Measurements from ENCODE around the gene CEMIP. TPM values are rescaled to one million over a fixed set of nuclear protein-coding genes. Genes with fewer than 3 reads are reported as not detected.

The CEMIP gene
- total and polyA plus RNA-seq, 4 experiments from 2014 or later, result 0.03 to 0.23 (median 0.17) TPM; not detected in 1

DNA sequence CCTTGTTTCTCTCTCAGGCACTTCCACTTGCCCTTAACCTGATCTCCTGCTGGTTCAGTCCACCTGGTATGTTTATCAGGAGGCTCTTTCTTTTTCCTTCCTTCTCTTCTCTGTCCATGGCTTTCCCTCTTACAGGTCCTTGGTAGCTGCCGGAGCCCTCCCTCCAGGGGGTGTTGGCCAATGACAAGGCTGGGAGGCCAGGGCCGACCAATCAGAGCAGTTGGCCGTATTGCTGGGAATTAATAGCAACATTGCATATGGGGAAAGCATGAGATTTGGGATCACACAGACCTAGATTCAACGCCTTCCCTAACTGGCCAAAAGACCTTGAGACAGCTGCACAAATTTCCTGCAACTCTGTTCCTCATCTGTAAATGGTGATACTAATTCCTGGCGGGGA, 62.4 kb downstream of the CEMIP start:
- Histone ChIP-seq H3K27me3 (ENCODE audit: insufficient read depth, low read length) (no peaks in the 10 kb centered on the region), H3K36me3 (ENCODE audit: insufficient read depth, low read length) (no peaks in the 10 kb centered on the region), H3K9me3 (ENCODE audit: control insufficient read depth in 1 of 2, low read length in 2 of 2) (no peaks in the 10 kb centered on the region), H3K4me1 (ENCODE audit: insufficient read depth, low read length) (no peaks in the 10 kb centered on the region), H3K4me3 (ENCODE audit: low read length in 2 of 2) (no peak overlapping the region), H3K27ac (ENCODE audit: low read depth, low read length) (no peak overlapping the region)
- ChIA-PET POLR2A (ENCODE audit: partially characterized antibody) (no interaction called here), CTCF (ENCODE audit: partially characterized antibody) (no interaction called here)
- Mint-ChIP-seq H3K4me1 (no peaks in the 10 kb centered on the region), H3K27me3 (peaks cover 18 to 27% of the 10 kb centered on the region in 2 donors), H3K9me3 (peaks cover 0 to 1% (median 0%) of the 10 kb centered on the region in 8 donors), H3K4me3 (no peak overlapping the region), H3K36me3 (no peaks in the 10 kb centered on the region), H3K27ac (no peak overlapping the region)
- DNase-seq, result no peak
- intact Hi-C loops (cut with micrococcal nuclease), result no loop called here

DNA sequence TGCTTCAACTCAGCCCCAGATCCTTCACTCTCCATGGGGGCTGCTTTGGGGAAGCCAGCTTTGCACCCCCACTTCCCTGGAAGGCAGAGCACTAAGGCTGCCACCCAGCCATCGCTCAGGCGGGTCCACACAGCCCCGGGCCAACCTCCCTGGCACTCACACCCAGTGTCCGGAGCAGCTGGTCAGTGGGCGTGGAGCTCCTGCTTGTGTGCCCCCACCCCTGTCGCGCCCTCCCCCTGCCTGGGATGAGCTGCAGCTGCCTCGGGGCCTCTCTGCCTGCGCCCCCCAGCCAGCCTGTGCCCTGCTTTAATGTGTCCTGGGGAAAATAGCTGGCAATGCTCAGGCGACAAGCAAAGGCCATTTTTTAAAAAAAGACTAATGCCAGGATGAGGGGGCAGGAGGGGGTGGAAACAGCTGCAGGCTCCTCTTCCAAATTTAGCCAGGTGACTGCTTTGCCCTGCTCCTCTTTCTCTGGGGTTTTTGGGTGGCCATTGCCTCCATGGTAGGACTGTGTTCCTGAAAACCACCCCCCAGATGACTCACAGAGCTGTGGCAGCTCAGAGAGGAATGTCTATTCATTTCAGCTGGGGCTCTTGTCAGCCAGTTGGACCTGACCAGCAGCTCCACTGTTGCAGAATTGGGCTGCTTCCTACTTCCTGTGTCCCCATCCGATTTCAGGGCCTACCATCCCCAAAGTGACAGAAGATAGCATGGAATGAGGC, 65.0 kb downstream of the CEMIP start:
- intact Hi-C loops (cut with micrococcal nuclease), result no loop called here
- no peak for DNase-seq
- Histone ChIP-seq H3K4me1 (ENCODE audit: insufficient read depth, low read length) (no peaks in the 10 kb centered on the region), H3K27ac (ENCODE audit: low read depth, low read length) (no peak overlapping the region), H3K27me3 (ENCODE audit: insufficient read depth, low read length) (no peaks in the 10 kb centered on the region), H3K36me3 (ENCODE audit: insufficient read depth, low read length) (no peaks in the 10 kb centered on the region), H3K9me3 (ENCODE audit: control insufficient read depth in 1 of 2, low read length in 2 of 2) (no peaks in the 10 kb centered on the region), H3K4me3 (ENCODE audit: low read length in 2 of 2) (no peak overlapping the region)
- H3K4me3 Mint-ChIP-seq, result no peak overlapping the region
- H3K27me3 Mint-ChIP-seq, result peaks cover 14 to 30% of the 10 kb centered on the region in 2 donors
- POLR2A ChIA-PET (ENCODE audit: partially characterized antibody), result no interaction called here
- H3K27ac Mint-ChIP-seq, result no peak overlapping the region
- CTCF ChIA-PET (ENCODE audit: partially characterized antibody), result interaction anchor here (0.8 kb wide), 1 partner anchor 11 kb away, joined by 3 read pairs; no protein-coding TSS in a partner anchor
- H3K9me3 Mint-ChIP-seq, result peaks cover 0 to 1% (median 0%) of the 10 kb centered on the region in 8 donors
- no peaks in the 10 kb centered on the region for H3K36me3 Mint-ChIP-seq
- H3K4me1 Mint-ChIP-seq, result no peaks in the 10 kb centered on the region

DNA sequence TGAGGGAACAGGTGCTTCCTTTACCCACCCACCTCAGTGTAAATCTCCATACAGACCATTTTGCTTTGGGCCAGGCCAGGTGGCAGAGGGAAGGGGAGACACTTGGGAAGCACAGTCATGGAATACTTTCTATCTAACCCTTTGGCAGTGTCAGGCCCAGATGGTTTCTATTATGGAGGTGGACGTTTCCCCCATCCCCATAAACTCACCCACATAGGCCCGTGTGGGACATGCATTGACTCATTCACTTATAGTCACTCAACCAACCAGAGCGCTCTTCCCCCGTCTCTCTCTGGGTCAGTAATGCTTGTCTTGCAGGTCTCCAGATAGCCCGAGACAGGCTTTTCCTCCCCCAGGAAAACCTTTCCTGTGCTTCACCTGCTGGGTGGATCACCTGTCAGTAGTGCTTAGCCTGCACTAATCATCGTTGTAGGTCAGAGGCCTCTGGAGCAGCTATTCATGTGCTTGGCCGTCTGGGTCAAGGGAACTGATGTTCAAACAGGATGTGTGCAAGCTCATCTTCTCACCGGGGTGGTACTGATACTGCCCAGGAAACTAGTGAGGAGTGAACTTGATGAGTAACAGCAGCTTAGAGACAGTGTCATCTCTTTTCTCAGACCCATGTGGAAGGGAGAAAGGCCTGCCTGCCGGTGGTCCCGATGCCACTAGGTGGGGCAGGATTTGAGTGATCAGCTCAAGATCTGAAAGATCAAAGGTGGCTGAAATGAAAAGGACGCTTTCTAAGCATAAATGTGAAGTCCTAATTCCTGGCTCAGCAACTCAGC, 67.1 kb downstream of the CEMIP start:
- no peaks in the 10 kb centered on the region for H3K4me1 Mint-ChIP-seq
- intact Hi-C loops (cut with micrococcal nuclease), result no loop called here
- H3K9me3 Mint-ChIP-seq, result peaks cover 0 to 2% (median 0%) of the 10 kb centered on the region in 8 donors
- H3K9me3 ChIP-seq (ENCODE audit: control insufficient read depth in 1 of 2, low read length in 2 of 2), result no peaks in the 10 kb centered on the region
- no peak overlapping the region for H3K4me3 Mint-ChIP-seq
- H3K4me3 ChIP-seq (ENCODE audit: low read length in 2 of 2), result no peak overlapping the region
- ChIA-PET CTCF (ENCODE audit: partially characterized antibody) (interaction anchor here (0.9 kb wide), 1 partner anchor 10 kb away, joined by 3 read pairs; no protein-coding TSS in a partner anchor), POLR2A (ENCODE audit: partially characterized antibody) (no interaction called here)
- no peaks in the 10 kb centered on the region for H3K4me1 ChIP-seq (ENCODE audit: insufficient read depth, low read length)
- H3K36me3 ChIP-seq (ENCODE audit: insufficient read depth, low read length), result no peaks in the 10 kb centered on the region
- DNase-seq, result no peak
- peaks cover 21 to 38% of the 10 kb centered on the region in 2 donors for H3K27me3 Mint-ChIP-seq
- no peak overlapping the region for H3K27ac ChIP-seq (ENCODE audit: low read depth, low read length)
- H3K27me3 ChIP-seq (ENCODE audit: insufficient read depth, low read length), result no peaks in the 10 kb centered on the region
- peak overlapping the region in 1 of 7 donors; percentile 77 for H3K27ac Mint-ChIP-seq
- no peaks in the 10 kb centered on the region for H3K36me3 Mint-ChIP-seq

DNA sequence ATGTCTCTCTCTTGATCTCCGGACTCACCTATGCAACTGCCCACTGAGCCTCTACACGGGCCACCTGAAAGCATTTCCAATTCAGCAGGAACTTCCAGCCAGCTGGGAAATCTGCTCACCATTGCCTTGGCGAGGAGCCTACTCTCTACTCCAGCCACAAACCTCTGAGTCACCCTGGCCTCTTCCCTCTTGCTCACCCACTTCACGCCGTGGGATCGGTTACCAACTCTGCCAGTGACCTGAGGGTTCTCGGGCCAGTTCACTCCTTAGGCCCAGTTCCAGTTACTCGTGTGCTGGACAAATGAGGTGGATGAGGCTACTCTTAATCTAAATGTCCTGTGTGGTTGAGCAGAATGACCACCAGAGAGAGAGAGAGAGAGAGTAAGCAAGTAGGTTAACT, 70.1 kb downstream of the CEMIP start:
- CTCF ChIA-PET (ENCODE audit: partially characterized antibody), result no interaction called here

DNA sequence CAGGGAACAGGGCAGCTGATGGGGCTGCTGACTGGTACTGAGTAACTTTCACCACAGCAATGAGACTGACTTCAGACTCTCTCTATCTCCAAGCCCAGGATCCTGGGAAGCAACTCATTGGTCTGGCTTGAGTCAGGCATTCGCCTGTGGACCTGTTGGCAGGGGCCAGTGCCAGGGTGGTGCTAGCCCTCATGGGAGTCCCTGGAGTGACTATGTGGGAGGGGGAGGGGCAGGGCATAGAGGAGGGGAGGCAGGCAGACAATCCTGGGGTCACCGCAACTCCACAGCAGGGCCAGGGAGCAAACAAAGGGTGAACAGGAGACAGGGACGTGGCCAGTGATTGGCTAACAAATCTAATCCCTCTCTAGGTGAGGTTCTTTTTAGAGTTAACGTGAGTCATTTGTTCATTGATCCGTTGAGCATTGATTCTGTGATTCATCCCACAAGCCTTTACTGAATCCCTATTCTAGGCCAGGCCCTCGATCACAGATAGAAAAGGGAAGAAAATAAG, 71.8 kb downstream of the CEMIP start:
- H3K4me1 ChIP-seq (ENCODE audit: insufficient read depth, low read length), result peaks cover under 1% of the 10 kb centered on the region
- H3K4me3 ChIP-seq (ENCODE audit: low read length in 2 of 2), result no peak overlapping the region
- no peaks in the 10 kb centered on the region for H3K36me3 ChIP-seq (ENCODE audit: insufficient read depth, low read length)
- H3K9me3 ChIP-seq (ENCODE audit: control insufficient read depth in 1 of 2, low read length in 2 of 2), result no peaks in the 10 kb centered on the region
- peaks cover 0 to 2% (median 0%) of the 10 kb centered on the region in 8 donors for H3K9me3 Mint-ChIP-seq
- no peaks in the 10 kb centered on the region for H3K36me3 Mint-ChIP-seq
- H3K4me1 Mint-ChIP-seq, result peaks cover 0 to 3% (median 2%) of the 10 kb centered on the region in 4 donors
- no peak overlapping the region for H3K27ac Mint-ChIP-seq
- no peak overlapping the region for H3K4me3 Mint-ChIP-seq
- H3K27me3 Mint-ChIP-seq, result peaks cover 17 to 23% of the 10 kb centered on the region in 2 donors
- CTCF ChIA-PET (ENCODE audit: partially characterized antibody), result no interaction called here
- POLR2A ChIA-PET (ENCODE audit: partially characterized antibody), result no interaction called here
- no peaks in the 10 kb centered on the region for H3K27me3 ChIP-seq (ENCODE audit: insufficient read depth, low read length)
- no peak for DNase-seq
- intact Hi-C loops (cut with micrococcal nuclease), result no loop called here
- no peak overlapping the region for H3K27ac ChIP-seq (ENCODE audit: low read depth, low read length)

More for the DNA sequence above, 70.1 kb downstream of the CEMIP start:
- Mint-ChIP-seq H3K27me3 (peaks cover 23 to 29% of the 10 kb centered on the region in 2 donors), H3K9me3 (peaks cover 0 to 2% (median 0%) of the 10 kb centered on the region in 8 donors), H3K4me1 (no peaks in the 10 kb centered on the region), H3K27ac (no peak overlapping the region), H3K4me3 (no peak overlapping the region), H3K36me3 (no peaks in the 10 kb centered on the region)
- Histone ChIP-seq H3K27me3 (ENCODE audit: insufficient read depth, low read length) (no peaks in the 10 kb centered on the region), H3K9me3 (ENCODE audit: control insufficient read depth in 1 of 2, low read length in 2 of 2) (no peaks in the 10 kb centered on the region), H3K27ac (ENCODE audit: low read depth, low read length) (no peak overlapping the region), H3K36me3 (ENCODE audit: insufficient read depth, low read length) (no peaks in the 10 kb centered on the region), H3K4me1 (ENCODE audit: insufficient read depth, low read length) (no peaks in the 10 kb centered on the region), H3K4me3 (ENCODE audit: low read length in 2 of 2) (no peak overlapping the region)
- intact Hi-C loops (cut with micrococcal nuclease), result no loop called here
- no peak for DNase-seq
- POLR2A ChIA-PET (ENCODE audit: partially characterized antibody), result no interaction called here

DNA sequence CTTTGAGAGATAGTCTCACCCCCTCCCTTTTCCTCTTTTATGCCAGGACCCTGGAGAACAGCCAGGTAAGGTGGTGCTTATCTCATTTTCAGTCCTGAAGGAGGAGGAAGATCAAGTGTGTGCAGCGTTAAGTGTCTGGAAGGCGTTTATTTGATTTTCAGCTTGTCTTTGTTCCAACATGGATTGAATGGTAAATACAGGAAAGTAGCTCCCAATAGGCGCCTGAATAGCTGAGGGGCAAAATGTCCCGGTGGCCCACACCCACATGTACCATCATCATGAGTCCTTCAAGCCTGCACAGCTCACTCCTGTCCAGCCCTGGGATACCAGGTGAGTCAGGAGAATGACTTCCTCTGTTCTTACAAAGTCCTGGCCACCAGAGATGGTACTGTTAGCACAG, 73.5 kb downstream of the CEMIP start:
- H3K4me3 Mint-ChIP-seq, result no peak overlapping the region
- Histone ChIP-seq H3K27me3 (ENCODE audit: insufficient read depth, low read length) (no peaks in the 10 kb centered on the region), H3K4me1 (ENCODE audit: insufficient read depth, low read length) (peaks cover 15% of the 10 kb centered on the region), H3K27ac (ENCODE audit: low read depth, low read length) (no peak overlapping the region), H3K4me3 (ENCODE audit: low read length in 2 of 2) (no peak overlapping the region), H3K36me3 (ENCODE audit: insufficient read depth, low read length) (no peaks in the 10 kb centered on the region), H3K9me3 (ENCODE audit: control insufficient read depth in 1 of 2, low read length in 2 of 2) (no peaks in the 10 kb centered on the region)
- no peak overlapping the region for H3K27ac Mint-ChIP-seq
- H3K36me3 Mint-ChIP-seq, result no peaks in the 10 kb centered on the region
- H3K27me3 Mint-ChIP-seq, result peaks cover 13 to 14% of the 10 kb centered on the region in 2 donors
- peaks cover 5 to 20% (median 10%) of the 10 kb centered on the region in 4 donors for H3K4me1 Mint-ChIP-seq
- DNase-seq, result no peak
- intact Hi-C loops (cut with micrococcal nuclease), result no loop called here
- H3K9me3 Mint-ChIP-seq, result peaks cover 0 to 2% (median 0%) of the 10 kb centered on the region in 8 donors
- ChIA-PET CTCF (ENCODE audit: partially characterized antibody) (no interaction called here), POLR2A (ENCODE audit: partially characterized antibody) (no interaction called here)

DNA sequence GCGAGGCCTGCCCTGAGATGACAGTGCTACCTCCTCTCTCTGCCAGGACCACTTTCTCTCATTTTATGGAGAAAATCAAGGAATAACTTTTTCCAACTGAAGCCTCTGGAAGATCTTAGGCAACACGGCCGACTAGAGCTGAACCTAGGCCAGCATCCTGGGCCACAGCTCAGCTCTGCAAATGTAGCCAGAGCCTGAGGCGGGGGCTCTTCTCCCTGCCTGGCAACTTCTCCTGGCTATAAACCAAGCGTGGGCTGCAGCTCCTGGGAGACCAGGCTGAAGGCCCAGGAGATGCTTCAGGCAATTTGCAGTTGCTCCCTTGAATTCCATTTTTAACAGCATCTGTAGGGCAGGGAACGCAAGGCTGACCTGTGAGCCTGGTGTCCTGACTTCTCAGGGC, 74.9 kb downstream of the CEMIP start:
- H3K9me3 Mint-ChIP-seq, result peaks cover 0 to 2% (median 0%) of the 10 kb centered on the region in 8 donors
- H3K4me1 ChIP-seq (ENCODE audit: insufficient read depth, low read length), result peaks cover 15% of the 10 kb centered on the region
- H3K36me3 Mint-ChIP-seq, result no peaks in the 10 kb centered on the region
- no peaks in the 10 kb centered on the region for H3K36me3 ChIP-seq (ENCODE audit: insufficient read depth, low read length)
- no peak overlapping the region for H3K4me3 Mint-ChIP-seq
- intact Hi-C loops (cut with micrococcal nuclease), result no loop called here
- H3K27ac Mint-ChIP-seq, result no peak overlapping the region
- H3K4me3 ChIP-seq (ENCODE audit: low read length in 2 of 2), result no peak overlapping the region
- no peak overlapping the region for H3K27ac ChIP-seq (ENCODE audit: low read depth, low read length)
- peaks cover 11 to 14% of the 10 kb centered on the region in 2 donors for H3K27me3 Mint-ChIP-seq
- no peak for DNase-seq
- H3K9me3 ChIP-seq (ENCODE audit: control insufficient read depth in 1 of 2, low read length in 2 of 2), result no peaks in the 10 kb centered on the region
- CTCF ChIA-PET (ENCODE audit: partially characterized antibody), result no interaction called here
- H3K27me3 ChIP-seq (ENCODE audit: insufficient read depth, low read length), result no peaks in the 10 kb centered on the region
- peaks cover 7 to 23% (median 12%) of the 10 kb centered on the region in 4 donors for H3K4me1 Mint-ChIP-seq
- POLR2A ChIA-PET (ENCODE audit: partially characterized antibody), result no interaction called here

Measured in CD4-positive, alpha-beta memory T cell (primary cell).